ENCODE measurements around the gene ARSD. TPM values are rescaled to one million over a fixed set of nuclear protein-coding genes. Genes with fewer than 3 reads are reported as not detected.

ARSD gene
- total RNA-seq, 1 experiment from 2014 or later: 12.7 TPM

- Histone ChIP-seq H3K9me3 (ENCODE audit: control insufficient read depth, insufficient read depth, low read depth, low read length) (no peaks in the 10 kb centered on the region), H3K36me3 (ENCODE audit: control insufficient read depth, insufficient read depth, low read length) (no peaks in the 10 kb centered on the region), H3K27me3 (ENCODE audit: control insufficient read depth, insufficient read depth, low read length) (no peaks in the 10 kb centered on the region), H3K4me1 (ENCODE audit: control insufficient read depth, insufficient read depth, low read length) (no peaks in the 10 kb centered on the region), H3K27ac (ENCODE audit: low read length) (no peak overlapping the region), H3K4me3 (ENCODE audit: low read depth in 2 of 2, low read length in 2 of 2) (no peak overlapping the region)
- ChIA-PET POLR2A (no interaction called here), CTCF (no interaction called here)
- DNase-seq (ENCODE audit: low read depth, low spot score) (no peak), ATAC-seq (no peak)
- intact Hi-C loops (cut with micrococcal nuclease; ENCODE audit: unreplicated experiment): no loop called here
- in situ Hi-C loops (cut with HindIII; ENCODE audit: low pct_unique_long_range_greater_than_20kb, low sequenced_read_pairs): no loop called here
- TF ChIP-seq CTCF (IDR thresholded peaks at IDR 0.05): no peak
- TF ChIP-seq SIN3A (IDR thresholded peaks at IDR 0.05; ENCODE audit: borderline replicate concordance, insufficient read depth, low read depth, low read length): no peak
- no peak for TF ChIP-seq TCF7L2 (IDR thresholded peaks at IDR 0.05; ENCODE audit: low read depth, low read length)
- no peak for TF ChIP-seq POLR2AphosphoS5 (IDR thresholded peaks at IDR 0.05; ENCODE audit: low read depth, low read length)
- TF ChIP-seq REST (IDR thresholded peaks at IDR 0.05; ENCODE audit: insufficient read depth in 1 of 2, low read depth in 2 of 2, low read length in 1 of 2): no peak
- BruUV-seq (replicated peaks): no TSS peak
Measured at GRCh38 chrX:2967998-2968909, 39.1 kb upstream of the ARSD start.

GRCh38 chrX:2967584-2967983 is 38.4 kb upstream of the ARSD start:
- Histone ChIP-seq H3K36me3 (ENCODE audit: control insufficient read depth, insufficient read depth, low read length) (no peaks in the 10 kb centered on the region), H3K4me3 (ENCODE audit: low read depth in 2 of 2, low read length in 2 of 2) (no peak overlapping the region), H3K27me3 (ENCODE audit: control insufficient read depth, insufficient read depth, low read length) (no peaks in the 10 kb centered on the region), H3K9me3 (ENCODE audit: control insufficient read depth, insufficient read depth, low read depth, low read length) (no peaks in the 10 kb centered on the region), H3K27ac (ENCODE audit: low read length) (no peak overlapping the region), H3K4me1 (ENCODE audit: control insufficient read depth, insufficient read depth, low read length) (no peaks in the 10 kb centered on the region)
- BruUV-seq (replicated peaks): no TSS peak
- in situ Hi-C loops (cut with HindIII; ENCODE audit: low pct_unique_long_range_greater_than_20kb, low sequenced_read_pairs): no loop called here
- ATAC-seq (no peak), DNase-seq (ENCODE audit: low read depth, low spot score) (no peak)
- ChIA-PET CTCF (no interaction called here), POLR2A (no interaction called here)
- TF ChIP-seq REST (IDR thresholded peaks at IDR 0.05; ENCODE audit: insufficient read depth in 1 of 2, low read depth in 2 of 2, low read length in 1 of 2) (no peak), POLR2AphosphoS5 (IDR thresholded peaks at IDR 0.05; ENCODE audit: low read depth, low read length) (no peak)
- intact Hi-C loops (cut with micrococcal nuclease; ENCODE audit: unreplicated experiment): no loop called here
